ENCODE results near the gene CCT2.
"Not testable (repeated sequence)": the region's sequence is repeated elsewhere in the genome, so short reads cannot be mapped to it uniquely, and the experiment has no call there.

CCT2 gene

GRCh38 chr12:69595689-69596088, 10.4 kb downstream of the CCT2 start:
- no peak for DNase-seq

GRCh38 chr12:69598174-69598753, 13.0 kb downstream of the CCT2 start:
- DNase-seq = no peak

GRCh38 chr12:69600804-69601203, 15.5 kb downstream of the CCT2 start:
- no peak for DNase-seq

GRCh38 chr12:69601962-69602685, 16.9 kb downstream of the CCT2 start:
- no peak for DNase-seq

GRCh38 chr12:69602954-69603353, 17.7 kb downstream of the CCT2 start:
- no peak for DNase-seq

- DNase-seq = not testable (repeated sequence)
These were observed 18.3 kb downstream of the CCT2 start for GRCh38 chr12:69603556-69603955.

GRCh38 chr12:69604275-69604674, 19.0 kb downstream of the CCT2 start:
- DNase-seq = not testable (repeated sequence)

- DNase-seq = no peak
These were observed 22.9 kb downstream of the CCT2 start for GRCh38 chr12:69608114-69608513.

GRCh38 chr12:69610126-69610525, 24.9 kb downstream of the CCT2 start:
- DNase-seq = no peak

GRCh38 chr12:69610729-69611128, 25.5 kb downstream of the CCT2 start, which contains the start of gene LRRC10:
TSS of gene LRRC10 (minus strand) at chr12:69610907. CDS start at chr12:69610838, 69 bp downstream.
- DNase-seq = no peak

- no peak for DNase-seq
These were observed 28.1 kb downstream of the CCT2 start for GRCh38 chr12:69613351-69613750.

- no peak for DNase-seq
These were observed 30.8 kb downstream of the CCT2 start for GRCh38 chr12:69616025-69616424.

GRCh38 chr12:69619050-69619449, 33.8 kb downstream of the CCT2 start:
- DNase-seq = no peak

- DNase-seq = no peak
These were observed 34.8 kb downstream of the CCT2 start for GRCh38 chr12:69620077-69620476.

- no peak for DNase-seq
These were observed 35.7 kb downstream of the CCT2 start for GRCh38 chr12:69620921-69621320.

- no peak for DNase-seq
These were observed 36.3 kb downstream of the CCT2 start for GRCh38 chr12:69621551-69621950.

- no peak for DNase-seq
These were observed 38.7 kb downstream of the CCT2 start for GRCh38 chr12:69623970-69624369.

GRCh38 chr12:69627501-69627900, 42.2 kb downstream of the CCT2 start:
- no peak for DNase-seq

- DNase-seq = no peak
These were observed 44.9 kb downstream of the CCT2 start for GRCh38 chr12:69630191-69630590.

GRCh38 chr12:69633061-69633460, 47.8 kb downstream of the CCT2 start:
- no peak for DNase-seq

- peak; percentile 49 to 66 for DNase-seq
These were observed 54.2 kb downstream of the CCT2 start for GRCh38 chr12:69639400-69640016.

GRCh38 chr12:69641546-69641945, 56.3 kb downstream of the CCT2 start:
- no peak for DNase-seq

- no peak for DNase-seq
These were observed 57.3 kb downstream of the CCT2 start for GRCh38 chr12:69642531-69642930.

- no peak for DNase-seq
These were observed 59.3 kb downstream of the CCT2 start for GRCh38 chr12:69644511-69644910.
